Hematopoietic multipotent progenitor cell treated with erythropoietin and hydrocortisone succinate and interleukin-3 and kit ligand, for 15 days (in vitro differentiated cells): ENCODE data around the gene SLC30A3.

Experiments
- DNase-seq: peaks from one replicate; pipeline ENCODE4 v3.0.0-alpha.2; 2015; ENCODE audit warnings: low spot score

SLC30A3 gene

DNA sequence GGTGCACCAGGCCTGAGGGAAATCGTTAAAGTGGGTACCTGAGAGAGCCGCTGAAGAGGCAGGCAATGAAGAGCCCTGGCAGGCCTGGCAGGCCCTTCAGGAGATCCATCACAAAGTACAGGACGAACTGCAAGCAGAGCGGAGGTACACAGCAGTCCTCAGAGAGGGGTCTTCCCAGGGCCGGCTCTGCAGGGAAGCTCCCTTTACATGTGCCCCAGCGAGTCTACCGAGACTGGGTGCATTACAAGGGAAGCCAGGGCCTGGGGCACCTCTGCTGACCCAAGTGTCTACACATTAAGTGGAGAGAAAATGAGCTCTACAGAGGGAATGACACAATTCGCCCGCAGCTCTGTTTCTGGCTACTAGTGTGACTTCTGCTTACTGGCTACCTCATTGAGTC lies 59.1 kb downstream of the SLC30A3 start:
- no peak for DNase-seq
